SU-DHL-6 (cell line): Measurements from ENCODE around the gene SHQ1.

Source experiments
- H2AFZ ChIP-seq: fragments of 200-600 bp; sonication (generic); 2 replicates; pipeline ENCODE4 v1.6.1; 2014; ENCODE audit warnings: low read depth, mild to moderate bottlenecking, moderate library complexity, mixed read lengths, antibody characterized with exemption, low read length; ENCODE audit not compliant: severe bottlenecking
- H3F3A ChIP-seq: fragments of 200-600 bp; shearing (Covaris generic); 2 replicates; pipeline ENCODE4 v1.6.0; 2016; ENCODE audit warnings: antibody characterized with exemption, mild to moderate bottlenecking; ENCODE audit not compliant: insufficient read depth
- H3K27ac ChIP-seq: fragments of 200-600 bp; sonication (generic); 2 replicates; pipeline ENCODE4 v1.5.1; 2016; ENCODE audit warnings: low read depth, mild to moderate bottlenecking, low read length, moderate library complexity, mixed read lengths
- H3K27me3 ChIP-seq: fragments of 200-600 bp; sonication (generic), shearing (Covaris generic); 2 replicates; pipeline ENCODE4 v1.6.0; 2014; ENCODE audit warnings: mild to moderate bottlenecking, low read length
- H3K36me3 ChIP-seq: fragments of 200-600 bp; sonication (generic); 2 replicates; pipeline ENCODE4 v1.6.1; 2014; ENCODE audit warnings: mild to moderate bottlenecking, low read length, mixed read lengths
- H3K4me2 ChIP-seq: fragments of 300-600, 200-600 bp; shearing (Covaris generic), sonication (generic); 2 replicates; pipeline ENCODE4 v1.6.0; 2014; ENCODE audit warnings: low read length, low read depth, mild to moderate bottlenecking; ENCODE audit not compliant: poor library complexity, severe bottlenecking
- H3K4me3 ChIP-seq: fragments of 200-600 bp; sonication (generic); 2 replicates; pipeline ENCODE4 v1.5.1; 2014; ENCODE audit warnings: antibody characterized with exemption, low read length, mild to moderate bottlenecking, mixed read lengths; ENCODE audit not compliant: insufficient read depth, poor library complexity, severe bottlenecking
- H3K79me2 ChIP-seq: fragments of 200-600 bp; sonication (generic); 2 replicates; pipeline ENCODE4 v1.6.1; 2014; ENCODE audit warnings: mild to moderate bottlenecking, low read length, moderate library complexity; ENCODE audit not compliant: insufficient read depth
- H3K9ac ChIP-seq: fragments of 200-600 bp; sonication (generic); 2 replicates; pipeline ENCODE4 v1.7.0; 2014; ENCODE audit warnings: mild to moderate bottlenecking, low read length
- H3K9me2 ChIP-seq: fragments of 200-600 bp; sonication (generic); replicated peaks from 2 replicates; pipeline ENCODE4 v1.6.1; 2014; ENCODE audit warnings: low read length; ENCODE audit not compliant: insufficient read depth
- H3K9me3 ChIP-seq: fragments of 200-600 bp; sonication (generic); 2 replicates; pipeline ENCODE4 v1.6.1; 2014; ENCODE audit warnings: low read length, mixed read lengths; ENCODE audit not compliant: insufficient read depth
- H4K20me1 ChIP-seq: fragments of 200-600 bp; sonication (generic); 2 replicates; pipeline ENCODE4 v1.6.1; 2014; ENCODE audit warnings: low read depth, mild to moderate bottlenecking, antibody characterized with exemption, low read length, moderate library complexity, mixed read lengths
- EZH2phosphoT487 ChIP-seq: fragments of 200-600 bp; sonication (generic), shearing (Covaris generic); conservative IDR thresholded peaks from 2 replicates; pipeline ENCODE4 v1.6.1; 2018; ENCODE audit warnings: mild to moderate bottlenecking, antibody characterized with exemption, low read length, moderate library complexity, mixed read lengths
- TF ChIP-seq, protein P1 (sequence below): fragments of 200-600 bp; sonication (generic); IDR thresholded peaks from one replicate; pipeline ENCODE4 v1.5.1; 2017; ENCODE audit warnings: antibody characterized with exemption, mild to moderate bottlenecking, low read length, moderate library complexity; ENCODE audit not compliant: insufficient read depth, poor library complexity, severe bottlenecking

The SHQ1 gene

DNA sequence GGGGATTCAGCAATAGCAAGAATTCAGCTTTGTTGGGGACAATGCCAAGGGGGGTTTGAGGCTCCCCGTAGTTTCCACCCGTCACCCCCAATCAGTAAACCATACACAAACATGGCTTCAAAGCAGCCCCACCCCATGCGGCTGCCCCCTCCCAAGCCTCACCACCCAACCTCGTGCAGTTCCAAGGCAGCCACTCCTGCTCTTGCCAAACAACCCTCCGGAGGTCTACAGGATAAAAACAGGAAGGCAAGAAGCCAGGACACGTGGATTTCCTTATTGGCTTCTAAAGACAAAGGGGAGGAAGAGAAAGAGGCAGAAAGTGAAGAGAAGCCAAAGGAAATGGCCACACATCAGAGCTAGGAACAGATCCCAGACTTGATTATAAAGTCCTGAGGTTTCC is 121.1 kb downstream of the SHQ1 start:
- H3K4me2 ChIP-seq: no peak overlapping the region
- no peaks in the 10 kb centered on the region for H3K79me2 ChIP-seq
- no peak overlapping the region for H2AFZ ChIP-seq
- no peaks in the 10 kb centered on the region for H4K20me1 ChIP-seq
- no peaks in the 10 kb centered on the region for H3K9me3 ChIP-seq
- H3K4me3 ChIP-seq: no peak overlapping the region
- no peak overlapping the region for H3K9ac ChIP-seq
- H3K27me3 ChIP-seq: no peaks in the 10 kb centered on the region
- H3F3A ChIP-seq: no peaks in the 10 kb centered on the region
- no peak for TF ChIP-seq EZH2phosphoT487
- TF ChIP-seq, protein P1, sequence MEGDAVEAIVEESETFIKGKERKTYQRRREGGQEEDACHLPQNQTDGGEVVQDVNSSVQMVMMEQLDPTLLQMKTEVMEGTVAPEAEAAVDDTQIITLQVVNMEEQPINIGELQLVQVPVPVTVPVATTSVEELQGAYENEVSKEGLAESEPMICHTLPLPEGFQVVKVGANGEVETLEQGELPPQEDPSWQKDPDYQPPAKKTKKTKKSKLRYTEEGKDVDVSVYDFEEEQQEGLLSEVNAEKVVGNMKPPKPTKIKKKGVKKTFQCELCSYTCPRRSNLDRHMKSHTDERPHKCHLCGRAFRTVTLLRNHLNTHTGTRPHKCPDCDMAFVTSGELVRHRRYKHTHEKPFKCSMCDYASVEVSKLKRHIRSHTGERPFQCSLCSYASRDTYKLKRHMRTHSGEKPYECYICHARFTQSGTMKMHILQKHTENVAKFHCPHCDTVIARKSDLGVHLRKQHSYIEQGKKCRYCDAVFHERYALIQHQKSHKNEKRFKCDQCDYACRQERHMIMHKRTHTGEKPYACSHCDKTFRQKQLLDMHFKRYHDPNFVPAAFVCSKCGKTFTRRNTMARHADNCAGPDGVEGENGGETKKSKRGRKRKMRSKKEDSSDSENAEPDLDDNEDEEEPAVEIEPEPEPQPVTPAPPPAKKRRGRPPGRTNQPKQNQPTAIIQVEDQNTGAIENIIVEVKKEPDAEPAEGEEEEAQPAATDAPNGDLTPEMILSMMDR: no peak
- H3K36me3 ChIP-seq: no peaks in the 10 kb centered on the region
- no peaks in the 10 kb centered on the region for H3K9me2 ChIP-seq
- H3K27ac ChIP-seq: no peak overlapping the region

DNA sequence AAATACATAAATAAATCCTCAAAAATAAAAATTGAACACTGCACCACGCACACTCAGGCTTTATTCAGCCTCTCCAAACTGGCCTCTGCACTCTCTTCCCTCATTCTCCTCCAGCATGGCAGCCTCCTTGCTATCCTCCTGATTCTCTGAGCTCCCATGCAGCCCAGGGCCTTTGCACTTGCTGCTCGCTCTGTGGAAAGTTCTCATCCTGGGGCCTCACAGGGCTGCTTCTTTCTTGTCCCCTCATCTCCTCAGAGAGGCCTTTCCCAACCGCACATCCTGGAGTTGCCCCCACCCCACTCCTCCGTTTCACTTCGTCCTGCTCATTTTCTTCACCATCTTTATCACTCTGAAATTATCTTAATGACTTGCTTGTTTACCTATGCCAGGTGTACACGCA is 123.0 kb downstream of the SHQ1 start:
- no peak overlapping the region for H3K4me2 ChIP-seq
- no peak for TF ChIP-seq EZH2phosphoT487
- TF ChIP-seq, protein P1: no peak
- H3K9me3 ChIP-seq: no peaks in the 10 kb centered on the region
- H3K9ac ChIP-seq: no peak overlapping the region
- no peaks in the 10 kb centered on the region for H4K20me1 ChIP-seq
- H3K79me2 ChIP-seq: no peaks in the 10 kb centered on the region
- H3K36me3 ChIP-seq: no peaks in the 10 kb centered on the region
- H3K4me3 ChIP-seq: no peak overlapping the region
- H3K27me3 ChIP-seq: no peaks in the 10 kb centered on the region
- no peak overlapping the region for H3K27ac ChIP-seq
- H2AFZ ChIP-seq: no peak overlapping the region
- H3F3A ChIP-seq: no peaks in the 10 kb centered on the region
- no peaks in the 10 kb centered on the region for H3K9me2 ChIP-seq

DNA sequence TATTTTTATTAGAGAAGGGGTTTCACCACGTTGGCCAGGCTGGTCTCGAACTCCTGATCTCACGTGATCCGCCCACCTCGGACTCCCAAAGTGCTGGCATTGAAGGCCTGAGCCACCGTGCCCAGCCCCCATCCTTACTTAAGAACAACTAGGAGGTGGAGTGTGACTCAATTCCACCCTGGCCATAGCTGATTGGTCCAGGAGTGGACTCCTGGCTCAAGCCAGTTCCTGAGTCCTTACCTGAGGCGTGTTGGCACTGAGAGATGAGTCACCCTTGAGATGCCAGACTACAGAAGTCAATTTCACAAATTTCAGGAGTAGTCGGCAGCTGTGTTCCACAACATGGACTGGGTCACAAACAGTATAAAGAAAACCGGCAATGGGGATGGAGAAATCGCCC is 124.2 kb downstream of the SHQ1 start:
- Histone ChIP-seq H3K27me3 (no peaks in the 10 kb centered on the region), H3K9me3 (no peaks in the 10 kb centered on the region), H3K36me3 (no peaks in the 10 kb centered on the region), H3K9me2 (no peaks in the 10 kb centered on the region), H3K79me2 (no peaks in the 10 kb centered on the region), H3K27ac (no peak overlapping the region), H3K4me2 (no peak overlapping the region), H3K9ac (no peak overlapping the region), H3F3A (no peaks in the 10 kb centered on the region), H3K4me3 (no peak overlapping the region), H2AFZ (no peak overlapping the region), H4K20me1 (no peaks in the 10 kb centered on the region)
- TF ChIP-seq EZH2phosphoT487: no peak
- TF ChIP-seq, protein P1: no peak
